Prostate gland (tissue), 2 donors: ENCODE measurements around the gene MVB12B. TPM values are rescaled to one million over a fixed set of nuclear protein-coding genes. Genes with fewer than 3 reads are reported as not detected.

Experiments
- DNase-seq: peaks from one replicate; pipeline ENCODE4 v3.0.0-alpha.2; 2019; ENCODE audit warnings: low spot score
- H3K27ac ChIP-seq, 2 donors: fragments of 200-600 bp; sonication (generic); 2 replicates each; pipeline ENCODE4 v1.5.1; 2017 to 2019
- H3K27me3 ChIP-seq: fragments of 200-600 bp; sonication (generic); replicated peaks from 2 replicates; pipeline ENCODE4 v1.5.1; 2019; ENCODE audit not compliant: insufficient read depth
- H3K36me3 ChIP-seq, 2 donors: fragments of 200-600 bp; sonication (generic); 1 replicate in 1 of 2; 2 replicates in 1 of 2; pipeline versions ENCODE4 v1.5.1 to v1.8.1; 2017 to 2019
- H3K4me1 ChIP-seq: fragments of 200-600 bp; sonication (generic); replicated peaks from 2 replicates; pipeline ENCODE4 v1.5.1; 2019
- H3K4me3 ChIP-seq, 2 donors: fragments of 200-600 bp; sonication (generic); 2 replicates each; pipeline ENCODE4 v1.5.1; 2017 to 2019
- H3K9me3 ChIP-seq: fragments of 200-600 bp; sonication (generic); 2 replicates; pipeline ENCODE4 v1.5.1; 2017
- CTCF ChIP-seq, 4 experiments: fragments of 200-600 bp in 2 of 4; fragments of 450-650 bp in 2 of 4; sonication (generic) in 2 of 4; IDR thresholded peaks; 1 replicate in 3 of 4; 2 replicates in 1 of 4; pipeline ENCODE4 v1.5.1; 2016 to 2019; ENCODE audit warnings: antibody characterized with exemption in 4 of 4, mild to moderate bottlenecking in 2 of 4, moderate library complexity in 2 of 4
- POLR2A ChIP-seq: fragments of 450-650 bp; IDR thresholded peaks from one replicate; pipeline ENCODE4 v1.6.1; 2016; ENCODE audit warnings: antibody characterized with exemption, mild to moderate bottlenecking
- POLR2AphosphoS5 ChIP-seq: sonication (generic); formaldehyde crosslinking; IDR thresholded peaks from one replicate; pipeline ENCODE4 v1.6.1; 2017; ENCODE audit warnings: antibody characterized with exemption
- WGBS: methylation state at CpG from one replicate; pipeline ENCODE4 v1.1.5; 2018; 5-methylcytosine and 5-hydroxymethylcytosine counted together
- intact Hi-C: fragments of 100-400 bp; cut with DNase I; formaldehyde crosslinking; loops from one replicate; pipeline ENCODE4 v1.14.2; 2022
- total RNA-seq, 2 donors: library from RNA; depleted of rRNA; stranded (reverse); fragments of >200 nt; gene quantifications; one replicate each; pipeline ENCODE4 v1.1.0, GENCODE V29; 2016

Gene MVB12B
- total RNA-seq, 2 donors from 2014 or later, result 17.3 to 28.4 TPM

- DNase-seq, result no peak
- WGBS, result 22% methylated on average over 27 of the region's 27 CpGs
- Histone ChIP-seq H3K27me3 (peaks cover 2% of the 10 kb centered on the region), H3K27ac (no peak overlapping the region), H3K4me1 (no peaks in the 10 kb centered on the region), H3K36me3 (no peaks in the 10 kb centered on the region), H3K9me3 (no peaks in the 10 kb centered on the region), H3K4me3 (no peak overlapping the region)
- intact Hi-C loops, result no loop called here
- TF ChIP-seq POLR2A (no peak), CTCF (IDR thresholded peaks at IDR 0.05) (no peak), POLR2AphosphoS5 (no peak)
Observed at GRCh38 chr9:126298063-126298801, 28.4 kb upstream of the MVB12B start.

- Histone ChIP-seq H3K27ac (no peak overlapping the region), H3K4me1 (no peaks in the 10 kb centered on the region), H3K36me3 (no peaks in the 10 kb centered on the region), H3K27me3 (peaks cover 2% of the 10 kb centered on the region), H3K4me3 (no peak overlapping the region), H3K9me3 (no peaks in the 10 kb centered on the region)
- 84% methylated on average over 7 of the region's 7 CpGs for WGBS
- no peak for TF ChIP-seq POLR2A
- no peak for TF ChIP-seq POLR2AphosphoS5
- no peak for TF ChIP-seq CTCF (IDR thresholded peaks at IDR 0.05)
- intact Hi-C loops, result loop anchor here (2.0 to 5.0 kb wide), 2 partner anchors 98 to 191 kb away; no protein-coding TSS in a partner anchor
- DNase-seq, result no peak
Observed at GRCh38 chr9:126299706-126300276, 26.8 kb upstream of the MVB12B start.

GRCh38 chr9:126301196-126301595 is 25.4 kb upstream of the MVB12B start:
- 99% methylated on average over 3 of the region's 3 CpGs for WGBS
- no peaks in the 10 kb centered on the region for H3K36me3 ChIP-seq
- no peaks in the 10 kb centered on the region for H3K4me1 ChIP-seq
- no peaks in the 10 kb centered on the region for H3K27me3 ChIP-seq
- H3K4me3 ChIP-seq, result no peak overlapping the region
- no peak for DNase-seq
- TF ChIP-seq POLR2A (no peak), POLR2AphosphoS5 (no peak), CTCF (IDR thresholded peaks at IDR 0.05) (no peak)
- intact Hi-C loops, result loop anchor here (2.0 to 5.0 kb wide), 2 partner anchors 96 to 190 kb away; no protein-coding TSS in a partner anchor
- H3K27ac ChIP-seq, result no peak overlapping the region
- no peaks in the 10 kb centered on the region for H3K9me3 ChIP-seq

- WGBS, result 36% methylated on average over 4 of the region's 4 CpGs
- TF ChIP-seq POLR2A (no peak), CTCF (IDR thresholded peaks at IDR 0.05) (peak; percentile 13 to 73 (median 68)), POLR2AphosphoS5 (peak; percentile 9)
- H3K27ac ChIP-seq, result no peak overlapping the region
Observed at GRCh38 chr9:126301985-126302603, 24.5 kb upstream of the MVB12B start.

More at GRCh38 chr9:126301985-126302603, 24.5 kb upstream of the MVB12B start:
- no peaks in the 10 kb centered on the region for H3K9me3 ChIP-seq
- H3K4me1 ChIP-seq, result no peaks in the 10 kb centered on the region
- intact Hi-C loops, result loop anchor here (2.0 to 5.0 kb wide), 2 partner anchors 95 to 189 kb away; no protein-coding TSS in a partner anchor
- no peaks in the 10 kb centered on the region for H3K36me3 ChIP-seq
- no peaks in the 10 kb centered on the region for H3K27me3 ChIP-seq
- no peak overlapping the region for H3K4me3 ChIP-seq
- peak; percentile 56 for DNase-seq
